Activated naive CD4-positive, alpha-beta T cell treated with anti-CD3 and anti-CD28 coated beads, Interleukin-2, amount 50 U/mL, for 24 hours (primary cell): ENCODE data around the gene PITPNM3.

Experiments
- H3K27ac Mint-ChIP-seq: one replicate; pipeline ENCODE4 v1.8.0; 2021; ENCODE audit warnings: mild to moderate bottlenecking, mixed read lengths
- H3K27me3 Mint-ChIP-seq: one replicate; pipeline ENCODE4 v1.8.0; 2021; ENCODE audit warnings: mixed read lengths
- H3K36me3 Mint-ChIP-seq: one replicate; pipeline ENCODE4 v1.8.0; 2021; ENCODE audit warnings: mixed read lengths
- H3K4me1 Mint-ChIP-seq: one replicate; pipeline ENCODE4 v1.8.0; 2021; ENCODE audit warnings: mixed read lengths
- H3K4me3 Mint-ChIP-seq: one replicate; pipeline ENCODE4 v1.8.0; 2021; ENCODE audit warnings: mild to moderate bottlenecking, mixed read lengths
- H3K9me3 Mint-ChIP-seq: one replicate; pipeline ENCODE4 v1.8.0; 2021; ENCODE audit warnings: mixed read lengths

PITPNM3 gene

DNA sequence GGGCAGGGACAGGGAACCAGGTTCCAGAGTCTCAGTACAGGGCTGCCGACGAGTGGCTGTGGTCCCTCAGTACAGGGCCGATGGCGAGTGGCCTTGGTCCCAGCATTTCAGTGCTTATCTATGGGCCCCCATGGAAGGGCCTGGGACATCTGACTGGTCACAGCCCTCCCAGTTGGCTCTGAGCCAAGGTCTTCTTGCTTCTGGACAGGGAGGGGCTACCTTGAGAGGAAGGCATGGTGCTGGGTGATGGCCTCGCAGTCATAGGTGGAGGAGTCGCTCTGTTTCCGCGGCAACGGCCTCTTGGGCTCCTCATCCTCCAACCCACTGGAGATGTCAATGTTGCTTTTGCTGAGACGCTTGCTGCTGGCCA is 79.6 kb downstream of the PITPNM3 start:
- Mint-ChIP-seq H3K27me3 (no peaks in the 10 kb centered on the region), H3K36me3 (no peaks in the 10 kb centered on the region), H3K4me3 (no peak overlapping the region), H3K27ac (no peak overlapping the region), H3K9me3 (no peaks in the 10 kb centered on the region), H3K4me1 (peaks cover 4% of the 10 kb centered on the region)

GRCh38 chr17:6476076-6476809 is 80.1 kb downstream of the PITPNM3 start:
- H3K27ac Mint-ChIP-seq = no peak overlapping the region

DNA sequence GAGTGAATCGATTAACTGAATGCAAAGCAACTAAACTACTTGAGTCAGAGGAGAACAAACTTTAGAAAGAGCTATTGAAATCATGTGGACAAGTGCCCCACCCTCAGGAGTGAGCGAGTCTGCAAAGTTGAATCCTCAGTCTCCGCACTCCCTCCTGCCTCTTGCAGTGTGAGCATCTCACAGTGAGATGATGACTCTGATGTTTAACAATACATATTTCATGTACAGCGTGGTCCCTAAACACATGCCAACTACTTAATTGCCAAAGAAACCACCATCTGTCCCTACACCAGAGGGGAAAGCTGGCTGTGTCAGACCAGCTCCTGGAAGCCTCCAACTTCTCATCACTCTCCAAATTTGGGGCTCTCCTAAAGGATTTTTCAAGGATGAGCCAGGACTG is 80.9 kb downstream of the PITPNM3 start:
- Mint-ChIP-seq H3K4me3 (no peak overlapping the region), H3K9me3 (no peaks in the 10 kb centered on the region), H3K36me3 (no peaks in the 10 kb centered on the region), H3K4me1 (peaks cover 4% of the 10 kb centered on the region), H3K27ac (no peak overlapping the region), H3K27me3 (no peaks in the 10 kb centered on the region)

More at GRCh38 chr17:6476076-6476809, 80.1 kb downstream of the PITPNM3 start:
- Mint-ChIP-seq H3K4me1 (peaks cover 4% of the 10 kb centered on the region), H3K36me3 (no peaks in the 10 kb centered on the region), H3K4me3 (no peak overlapping the region), H3K9me3 (no peaks in the 10 kb centered on the region), H3K27me3 (no peaks in the 10 kb centered on the region)

- Mint-ChIP-seq H3K27ac (no peak overlapping the region), H3K4me3 (no peak overlapping the region), H3K4me1 (peaks cover 4% of the 10 kb centered on the region), H3K27me3 (no peaks in the 10 kb centered on the region), H3K36me3 (no peaks in the 10 kb centered on the region), H3K9me3 (no peaks in the 10 kb centered on the region)
Measured at GRCh38 chr17:6474906-6475305, 81.4 kb downstream of the PITPNM3 start.

GRCh38 chr17:6474376-6474775 is 82.0 kb downstream of the PITPNM3 start:
- Mint-ChIP-seq H3K27me3 (no peaks in the 10 kb centered on the region), H3K9me3 (no peaks in the 10 kb centered on the region), H3K4me1 (peaks cover 4% of the 10 kb centered on the region), H3K36me3 (no peaks in the 10 kb centered on the region), H3K4me3 (no peak overlapping the region), H3K27ac (no peak overlapping the region)

GRCh38 chr17:6473128-6473767 is 83.1 kb downstream of the PITPNM3 start:
- Mint-ChIP-seq H3K9me3 (no peaks in the 10 kb centered on the region), H3K4me3 (no peak overlapping the region), H3K27me3 (no peaks in the 10 kb centered on the region), H3K27ac (no peak overlapping the region), H3K4me1 (peaks cover 4% of the 10 kb centered on the region), H3K36me3 (no peaks in the 10 kb centered on the region)

GRCh38 chr17:6472517-6472916 is 83.8 kb downstream of the PITPNM3 start:
- H3K36me3 Mint-ChIP-seq = no peaks in the 10 kb centered on the region
- H3K27me3 Mint-ChIP-seq = no peaks in the 10 kb centered on the region
- peaks cover 4% of the 10 kb centered on the region for H3K4me1 Mint-ChIP-seq
- no peak overlapping the region for H3K27ac Mint-ChIP-seq
- H3K9me3 Mint-ChIP-seq = no peaks in the 10 kb centered on the region
- H3K4me3 Mint-ChIP-seq = no peak overlapping the region

GRCh38 chr17:6471531-6472465 is 84.6 kb downstream of the PITPNM3 start:
- Mint-ChIP-seq H3K27me3 (no peaks in the 10 kb centered on the region), H3K9me3 (no peaks in the 10 kb centered on the region), H3K4me1 (peaks cover 4% of the 10 kb centered on the region), H3K36me3 (no peaks in the 10 kb centered on the region), H3K27ac (no peak overlapping the region), H3K4me3 (no peak overlapping the region)

DNA sequence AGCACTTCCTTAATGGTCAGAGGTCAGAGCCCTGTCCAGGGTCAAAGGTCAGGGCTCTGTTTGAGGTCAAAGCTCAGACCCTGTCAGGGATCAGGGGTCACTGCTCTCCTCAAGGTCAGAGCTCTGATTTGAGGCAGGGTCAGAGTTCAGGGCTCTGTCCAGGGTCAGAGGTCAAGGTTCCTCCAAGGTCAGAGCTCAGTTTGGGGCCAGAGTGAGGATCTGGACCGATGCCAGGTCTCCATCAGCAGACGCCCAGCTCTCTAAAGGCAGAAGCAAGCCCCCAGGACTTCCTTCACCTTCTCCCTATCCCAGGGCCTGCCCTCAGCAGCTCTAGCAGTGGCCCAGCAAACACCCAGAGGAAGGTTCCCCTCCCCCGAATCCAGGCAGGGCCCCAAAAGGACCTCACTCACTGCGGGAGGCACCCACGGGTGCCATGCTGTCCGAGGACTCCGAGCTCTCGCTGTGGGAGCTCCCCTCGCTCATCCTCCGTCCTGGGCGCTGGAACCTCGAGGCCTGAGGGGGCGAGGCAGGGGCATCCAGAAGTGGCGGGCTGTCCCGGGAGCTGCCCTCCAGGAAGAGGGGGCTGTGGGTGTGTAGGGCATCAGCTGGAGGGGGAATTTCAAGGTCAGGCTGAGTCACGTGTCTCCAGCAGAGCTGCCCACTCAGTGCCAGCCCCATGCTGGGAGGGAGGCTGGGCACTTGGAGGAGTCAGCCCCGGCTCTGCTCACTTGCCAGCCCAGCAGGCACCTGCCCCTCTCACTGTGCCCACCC is 85.4 kb downstream of the PITPNM3 start:
- H3K4me3 Mint-ChIP-seq = no peak overlapping the region
- no peaks in the 10 kb centered on the region for H3K36me3 Mint-ChIP-seq
- no peak overlapping the region for H3K27ac Mint-ChIP-seq
- H3K27me3 Mint-ChIP-seq = no peaks in the 10 kb centered on the region
- peaks cover 4% of the 10 kb centered on the region for H3K4me1 Mint-ChIP-seq
- H3K9me3 Mint-ChIP-seq = no peaks in the 10 kb centered on the region

- no peaks in the 10 kb centered on the region for H3K36me3 Mint-ChIP-seq
- H3K4me3 Mint-ChIP-seq = no peak overlapping the region
- H3K4me1 Mint-ChIP-seq = peaks cover 4% of the 10 kb centered on the region
- no peaks in the 10 kb centered on the region for H3K9me3 Mint-ChIP-seq
- H3K27me3 Mint-ChIP-seq = no peaks in the 10 kb centered on the region
- no peak overlapping the region for H3K27ac Mint-ChIP-seq
Measured at GRCh38 chr17:6470146-6470718, 86.1 kb downstream of the PITPNM3 start.

DNA sequence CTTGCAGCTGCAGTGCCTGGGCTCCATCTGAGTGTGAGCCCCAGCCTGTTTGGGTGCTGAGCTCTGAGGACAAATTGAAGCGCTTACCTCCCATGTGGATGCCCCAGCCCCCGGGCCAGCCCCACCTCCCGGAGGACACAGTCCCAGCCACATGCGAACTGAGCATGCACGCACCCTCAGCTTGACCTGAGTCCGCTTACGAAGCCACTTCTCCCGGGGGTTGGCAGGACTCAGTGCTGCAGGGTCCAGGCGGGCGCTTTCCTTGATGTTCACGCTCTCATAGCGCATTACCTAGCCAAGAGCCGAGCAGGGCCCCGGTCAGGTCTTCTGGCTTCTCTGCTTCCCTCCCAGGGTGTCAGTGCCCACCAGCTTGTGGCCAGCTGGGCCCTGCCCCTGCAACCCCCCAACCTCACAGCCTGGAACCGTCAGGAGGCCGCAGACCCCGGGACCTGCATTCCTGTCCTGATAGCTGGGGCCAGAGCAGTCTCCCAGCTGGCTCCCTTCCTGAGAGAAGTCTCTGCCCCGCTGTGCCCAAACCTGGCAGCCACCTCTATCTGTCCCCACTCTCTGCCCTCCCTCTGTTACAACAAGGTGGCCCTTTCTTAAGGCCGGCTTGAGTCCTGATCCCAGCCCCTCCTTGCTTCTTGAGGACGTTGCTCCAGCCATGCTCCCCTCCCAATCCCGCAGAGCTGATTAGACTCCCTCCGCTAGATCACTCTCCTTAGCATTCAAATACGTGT is 88.1 kb downstream of the PITPNM3 start:
- Mint-ChIP-seq H3K9me3 (no peaks in the 10 kb centered on the region), H3K36me3 (no peaks in the 10 kb centered on the region), H3K4me1 (peaks cover 4% of the 10 kb centered on the region), H3K4me3 (no peak overlapping the region), H3K27me3 (no peaks in the 10 kb centered on the region), H3K27ac (no peak overlapping the region)

DNA sequence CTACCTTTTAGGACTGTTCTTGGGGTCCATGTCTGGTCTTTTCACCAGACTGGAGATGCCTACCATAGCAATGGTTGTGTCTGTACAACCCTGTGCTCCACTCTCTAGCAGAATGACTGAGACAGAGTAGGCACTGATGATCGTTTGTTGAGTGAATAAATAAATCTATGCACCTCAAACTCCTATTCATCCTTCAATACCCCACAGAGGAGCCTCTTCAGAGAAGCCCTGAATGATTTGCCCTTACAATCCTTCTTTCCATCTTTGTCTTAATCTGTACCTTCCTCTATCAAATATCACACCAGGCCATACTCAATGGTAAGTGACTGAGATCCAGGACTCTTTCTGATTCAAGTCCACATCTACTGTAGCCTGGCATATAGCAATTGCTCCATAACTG is 88.8 kb downstream of the PITPNM3 start:
- Mint-ChIP-seq H3K9me3 (no peaks in the 10 kb centered on the region), H3K4me3 (no peak overlapping the region), H3K27me3 (no peaks in the 10 kb centered on the region), H3K4me1 (no peaks in the 10 kb centered on the region), H3K27ac (no peak overlapping the region), H3K36me3 (no peaks in the 10 kb centered on the region)

GRCh38 chr17:6465206-6466003 is 91.0 kb downstream of the PITPNM3 start:
- Mint-ChIP-seq H3K4me1 (peaks cover 9% of the 10 kb centered on the region), H3K9me3 (no peaks in the 10 kb centered on the region), H3K36me3 (no peaks in the 10 kb centered on the region), H3K27me3 (no peaks in the 10 kb centered on the region), H3K27ac (no peak overlapping the region), H3K4me3 (no peak overlapping the region)
